ENCODE results near the gene CRTAP. TPM values are rescaled to one million over a fixed set of nuclear protein-coding genes. Genes with fewer than 3 reads are reported as not detected.
"Not testable (repeated sequence)": the region's sequence is repeated elsewhere in the genome, so short reads cannot be mapped to it uniquely, and the experiment has no call there.

Gene CRTAP
- total RNA-seq, 1 donor from 2014 or later = 327 TPM

- DNase-seq (ENCODE audit: low read depth) = no peak
- no peak overlapping the region for H3K4me3 ChIP-seq (ENCODE audit: low read depth, low read length)
- no peaks in the 10 kb centered on the region for H3K27me3 ChIP-seq (ENCODE audit: control insufficient read depth, insufficient read depth, low read length)
- TF ChIP-seq CTCF (IDR thresholded peaks at IDR 0.05; ENCODE audit: insufficient read depth, low read length, poor library complexity, severe bottlenecking) = no peak
- no peaks in the 10 kb centered on the region for H3K36me3 ChIP-seq (ENCODE audit: control insufficient read depth, insufficient read depth, low read length)
These were observed 10.8 kb upstream of the CRTAP start for GRCh38 chr3:33103034-33103433.

GRCh38 chr3:33103480-33103879, 10.3 kb upstream of the CRTAP start:
- Histone ChIP-seq H3K36me3 (ENCODE audit: control insufficient read depth, insufficient read depth, low read length) (no peaks in the 10 kb centered on the region), H3K27me3 (ENCODE audit: control insufficient read depth, insufficient read depth, low read length) (no peaks in the 10 kb centered on the region), H3K4me3 (ENCODE audit: low read depth, low read length) (no peak overlapping the region)
- DNase-seq (ENCODE audit: low read depth) = no peak
- no peak for TF ChIP-seq CTCF (IDR thresholded peaks at IDR 0.05; ENCODE audit: insufficient read depth, low read length, poor library complexity, severe bottlenecking)

GRCh38 chr3:33104803-33105202, 9.0 kb upstream of the CRTAP start:
- H3K27me3 ChIP-seq (ENCODE audit: control insufficient read depth, insufficient read depth, low read length) = no peaks in the 10 kb centered on the region
- no peak for DNase-seq (ENCODE audit: low read depth)
- no peak overlapping the region for H3K4me3 ChIP-seq (ENCODE audit: low read depth, low read length)
- TF ChIP-seq CTCF (IDR thresholded peaks at IDR 0.05; ENCODE audit: insufficient read depth, low read length, poor library complexity, severe bottlenecking) = no peak
- H3K36me3 ChIP-seq (ENCODE audit: control insufficient read depth, insufficient read depth, low read length) = no peaks in the 10 kb centered on the region

- TF ChIP-seq CTCF (IDR thresholded peaks at IDR 0.05; ENCODE audit: insufficient read depth, low read length, poor library complexity, severe bottlenecking) = no peak
- no peak for DNase-seq (ENCODE audit: low read depth)
- Histone ChIP-seq H3K4me3 (ENCODE audit: low read depth, low read length) (no peak overlapping the region), H3K36me3 (ENCODE audit: control insufficient read depth, insufficient read depth, low read length) (no peaks in the 10 kb centered on the region), H3K27me3 (ENCODE audit: control insufficient read depth, insufficient read depth, low read length) (no peaks in the 10 kb centered on the region)
These were observed 8.4 kb upstream of the CRTAP start for GRCh38 chr3:33105341-33105948.

- H3K36me3 ChIP-seq (ENCODE audit: control insufficient read depth, insufficient read depth, low read length); H3K4me3 ChIP-seq (ENCODE audit: low read depth, low read length); DNase-seq (ENCODE audit: low read depth); H3K27me3 ChIP-seq (ENCODE audit: control insufficient read depth, insufficient read depth, low read length): not testable (repeated sequence)
These were observed 7.0 kb upstream of the CRTAP start for GRCh38 chr3:33106854-33107253.

- no peak for DNase-seq (ENCODE audit: low read depth)
- Histone ChIP-seq H3K36me3 (ENCODE audit: control insufficient read depth, insufficient read depth, low read length) (no peaks in the 10 kb centered on the region), H3K4me3 (ENCODE audit: low read depth, low read length) (no peak overlapping the region), H3K27me3 (ENCODE audit: control insufficient read depth, insufficient read depth, low read length) (no peaks in the 10 kb centered on the region)
- TF ChIP-seq CTCF (IDR thresholded peaks at IDR 0.05; ENCODE audit: insufficient read depth, low read length, poor library complexity, severe bottlenecking) = no peak
These were observed 2.2 kb upstream of the CRTAP start for GRCh38 chr3:33111581-33111980.
